GM19328 (cell line): ENCODE data around the gene TRAPPC11.
"Not testable (repeated sequence)": the region's sequence is repeated elsewhere in the genome, so short reads cannot be mapped to it uniquely, and the experiment has no call there.

Experiments used
- ATAC-seq: cut with Tn5 transposase; IDR thresholded peaks from one replicate; pipeline ENCODE4 v1.9.1; 2021; ENCODE audit warnings: mild to moderate bottlenecking, moderate library complexity; ENCODE audit not compliant: unreplicated experiment

The TRAPPC11 gene

DNA sequence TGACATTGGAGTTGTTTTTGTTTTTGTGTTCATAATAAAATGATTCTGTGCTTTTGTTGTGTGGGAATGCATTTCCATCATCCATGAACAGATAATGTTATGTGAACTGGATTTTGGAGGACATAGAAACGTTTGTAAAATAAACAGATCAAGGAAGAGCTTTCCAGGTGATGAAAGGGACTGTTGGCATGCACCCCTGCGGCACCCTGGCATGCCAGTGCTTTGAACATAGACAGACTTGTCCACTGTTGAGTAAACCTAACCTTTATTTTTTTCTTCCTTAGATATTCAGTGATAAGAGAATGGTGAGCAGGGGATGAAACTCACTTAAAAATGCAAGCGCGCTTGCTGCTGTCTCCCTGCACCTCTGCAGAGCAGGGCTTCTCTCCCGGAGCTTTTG, 59.8 kb downstream of the TRAPPC11 start:
- no peak for ATAC-seq

DNA sequence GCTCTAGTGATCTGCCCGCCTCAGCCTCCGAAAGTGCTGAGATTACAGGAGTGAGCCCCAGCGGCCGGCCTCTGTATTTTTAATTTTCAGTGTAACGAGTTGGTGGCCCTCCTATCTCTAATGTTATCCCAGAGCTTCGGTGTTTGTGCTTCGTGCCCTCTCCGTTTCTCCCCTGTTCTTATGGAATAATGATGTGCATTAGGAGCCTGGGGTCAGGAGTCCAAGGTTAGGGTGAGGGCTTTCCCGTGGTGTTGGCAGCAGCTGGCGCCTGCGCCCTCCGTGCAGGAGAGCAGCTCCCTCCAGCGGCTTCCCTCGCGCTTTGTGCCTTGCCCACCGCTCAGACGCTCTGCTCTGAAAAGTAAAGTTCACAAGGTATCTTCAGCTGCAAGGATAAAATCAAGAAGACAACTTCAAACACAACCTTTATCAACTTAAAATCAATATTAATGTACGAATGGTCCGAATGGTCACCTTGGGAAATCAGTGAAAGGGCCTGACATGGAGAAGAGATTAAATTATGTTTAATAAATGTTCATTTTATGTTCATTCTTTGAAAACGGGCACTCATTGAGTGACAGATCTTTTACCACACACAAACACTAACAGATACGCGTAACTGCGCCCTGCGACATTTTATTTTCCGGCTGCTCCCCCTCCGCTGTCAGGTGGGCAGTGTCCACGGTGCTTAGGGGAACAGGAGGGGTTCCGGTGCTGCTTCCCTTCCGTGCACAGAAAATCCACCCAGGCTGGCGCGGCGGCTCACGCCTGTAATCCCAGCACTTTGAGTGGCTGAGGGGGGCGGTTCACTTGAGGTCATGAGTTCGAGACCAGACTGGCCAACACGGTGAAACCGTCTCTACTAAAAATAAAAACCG, 62.4 kb downstream of the TRAPPC11 start:
- ATAC-seq = no peak

DNA sequence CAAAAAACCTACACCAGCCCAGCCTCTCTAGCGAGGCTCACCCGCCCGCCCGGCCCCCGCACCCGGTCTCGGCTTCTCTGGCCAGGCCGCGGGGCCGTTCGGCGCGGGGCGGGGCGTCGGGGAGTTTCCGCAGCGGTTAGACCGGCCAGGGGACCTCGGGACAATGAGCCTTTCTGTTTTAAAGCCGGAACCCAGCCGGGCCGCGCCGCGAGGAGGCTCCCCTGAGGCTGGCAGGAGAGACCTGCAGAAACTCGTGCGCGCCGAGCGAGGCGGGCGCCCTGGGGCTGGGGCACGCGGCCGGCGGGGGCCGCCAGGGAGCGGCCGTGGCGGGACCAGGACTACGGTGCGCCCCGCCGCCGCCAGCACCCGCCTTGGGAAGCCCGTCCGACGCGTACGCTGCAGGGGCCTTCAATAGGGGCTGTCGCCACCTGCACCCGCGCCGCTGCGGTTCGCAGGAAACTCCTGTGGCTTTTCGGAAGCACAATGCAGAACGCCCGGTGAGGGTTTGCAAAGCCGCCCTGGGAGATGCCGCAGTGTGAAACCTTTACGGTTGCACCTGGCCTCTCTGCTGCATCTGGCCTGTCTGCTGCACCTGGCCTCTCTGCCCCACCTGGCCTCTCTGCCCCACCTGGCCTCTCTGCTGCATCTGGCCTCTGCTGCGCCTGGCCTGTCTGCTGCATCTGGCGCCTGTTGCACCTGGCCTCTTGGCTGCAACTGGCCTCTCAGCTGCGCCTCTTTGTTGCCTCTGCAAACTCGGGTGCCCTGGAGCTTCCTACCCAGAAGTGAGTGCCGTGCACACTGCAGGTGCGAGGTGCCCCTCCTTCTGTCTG, 63.9 kb downstream of the TRAPPC11 start:
- ATAC-seq = peak; percentile 69

DNA sequence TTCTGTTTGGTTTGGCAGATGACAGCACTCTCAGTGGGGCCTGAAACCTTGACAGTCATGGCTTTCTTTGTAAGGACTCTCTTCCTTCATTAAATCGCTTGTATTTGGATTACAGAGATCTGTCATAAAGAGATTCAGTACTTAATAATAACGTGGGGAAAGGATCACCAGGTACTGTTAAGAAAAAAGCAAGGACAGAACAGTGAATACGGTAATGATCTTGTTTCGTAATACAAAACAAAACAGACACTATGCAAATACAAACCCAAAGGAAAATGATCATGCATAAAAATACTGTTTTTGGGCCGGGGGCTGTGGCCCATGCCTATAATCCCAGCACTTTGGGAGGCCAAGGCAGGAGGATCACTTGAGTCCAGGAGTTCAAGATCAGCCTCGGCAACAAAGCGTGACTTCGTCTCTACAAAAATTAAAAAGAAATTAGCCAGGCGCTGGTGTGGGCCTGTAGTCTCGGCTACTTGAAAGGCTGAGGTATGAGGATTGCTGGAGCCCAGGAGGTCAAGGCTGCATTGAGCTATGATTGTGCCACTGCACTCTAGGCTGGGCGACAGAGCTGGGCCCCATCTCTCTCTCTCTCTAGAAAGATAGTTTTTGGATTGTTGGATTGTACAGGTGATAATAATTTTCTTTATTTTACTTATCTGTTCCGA, 64.6 kb downstream of the TRAPPC11 start:
- ATAC-seq = no peak

DNA sequence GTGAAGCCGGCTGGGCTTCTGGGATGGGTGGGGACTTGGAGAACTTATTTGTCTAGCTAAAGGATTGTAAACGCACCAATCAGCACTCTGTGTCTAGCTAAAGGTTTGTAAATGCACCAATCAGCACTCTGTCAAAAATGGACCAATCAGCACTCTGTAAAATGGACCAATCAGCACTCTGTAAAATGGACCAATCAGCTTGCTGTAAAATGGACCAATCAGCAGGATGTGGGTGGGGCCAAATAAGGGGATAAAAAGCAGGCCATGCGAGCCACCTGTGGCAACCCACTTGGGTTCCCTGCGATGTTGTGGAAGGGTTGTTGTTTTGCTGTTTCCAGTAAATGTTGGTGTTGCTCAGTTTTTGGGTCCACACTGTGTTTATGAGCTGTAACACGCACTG, 66.5 kb downstream of the TRAPPC11 start:
- not testable (repeated sequence) for ATAC-seq

DNA sequence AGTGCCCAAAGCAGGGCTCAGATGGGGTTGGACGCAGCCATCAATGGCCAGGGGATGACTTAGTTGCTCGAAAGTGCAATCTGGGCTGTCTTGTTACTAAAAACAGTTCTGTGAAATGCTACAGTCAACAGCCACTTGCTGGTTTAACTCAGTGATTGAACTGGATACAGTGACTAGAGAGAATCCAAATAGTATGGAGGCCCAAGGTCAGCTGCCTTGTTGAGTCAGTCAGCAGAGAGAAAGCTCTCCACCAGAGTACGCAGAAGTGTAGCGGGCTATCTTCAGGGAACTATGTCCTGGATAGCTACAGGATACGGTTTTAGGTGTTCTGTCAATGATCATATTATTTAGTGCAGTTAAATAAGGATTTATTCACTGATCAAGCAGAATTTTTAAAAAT, 68.4 kb downstream of the TRAPPC11 start:
- ATAC-seq = no peak

DNA sequence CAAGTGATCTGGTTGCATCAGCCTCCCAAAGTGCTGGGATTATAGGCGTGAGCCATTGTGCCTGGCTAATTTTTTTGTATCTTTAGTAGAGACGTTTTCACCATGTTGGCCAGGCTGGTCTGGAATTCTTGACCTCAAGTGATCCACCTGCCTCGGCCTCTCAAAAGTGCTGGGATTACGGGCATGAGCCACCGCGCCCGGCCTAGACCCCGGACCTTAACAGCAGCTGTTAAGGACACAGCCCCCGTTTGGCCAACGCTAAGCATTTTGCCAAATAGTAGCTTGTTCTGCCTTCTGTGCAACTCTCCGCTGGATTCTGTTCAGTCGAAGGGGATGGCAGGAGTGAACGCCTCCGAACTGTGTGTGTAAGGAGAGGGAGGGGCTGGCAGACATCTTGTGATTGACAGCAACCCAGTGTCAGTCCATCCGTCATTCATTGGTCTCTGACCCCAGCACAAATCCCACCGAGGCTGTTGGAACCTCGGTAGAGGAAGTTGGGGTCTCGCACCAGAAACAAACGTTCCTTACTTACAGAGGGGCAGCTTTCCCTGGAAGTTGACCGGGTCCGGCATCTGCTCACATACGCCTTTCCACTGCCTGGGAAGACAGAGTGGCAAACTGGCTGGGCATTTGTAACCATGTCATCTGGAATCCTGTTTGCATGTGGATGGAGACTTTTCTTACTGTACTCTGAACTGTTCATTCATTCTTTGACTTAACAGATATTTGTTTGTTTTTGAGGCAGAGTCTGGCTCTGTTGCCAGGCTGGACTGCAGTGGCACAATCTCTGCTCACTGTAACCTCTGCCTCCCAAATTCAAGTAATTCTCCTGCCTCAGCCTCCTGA, 69.4 kb downstream of the TRAPPC11 start:
- no peak for ATAC-seq

DNA sequence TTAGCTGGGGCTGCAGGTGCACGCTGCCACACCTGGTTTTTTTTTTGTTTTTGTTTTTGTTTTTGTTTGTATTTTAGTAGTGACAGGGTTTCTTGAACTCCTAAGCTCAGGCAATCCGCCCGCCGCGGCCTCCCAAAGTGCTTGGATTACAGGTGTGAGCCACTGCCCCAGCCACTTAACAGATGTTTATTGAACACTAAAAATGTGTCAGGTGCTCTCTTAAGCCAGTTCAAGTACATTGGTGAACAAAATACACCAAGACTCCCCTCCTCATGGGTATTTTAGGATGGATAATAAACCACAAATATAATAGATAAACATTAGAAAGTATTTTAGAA, 69.9 kb downstream of the TRAPPC11 start:
- ATAC-seq = no peak

DNA sequence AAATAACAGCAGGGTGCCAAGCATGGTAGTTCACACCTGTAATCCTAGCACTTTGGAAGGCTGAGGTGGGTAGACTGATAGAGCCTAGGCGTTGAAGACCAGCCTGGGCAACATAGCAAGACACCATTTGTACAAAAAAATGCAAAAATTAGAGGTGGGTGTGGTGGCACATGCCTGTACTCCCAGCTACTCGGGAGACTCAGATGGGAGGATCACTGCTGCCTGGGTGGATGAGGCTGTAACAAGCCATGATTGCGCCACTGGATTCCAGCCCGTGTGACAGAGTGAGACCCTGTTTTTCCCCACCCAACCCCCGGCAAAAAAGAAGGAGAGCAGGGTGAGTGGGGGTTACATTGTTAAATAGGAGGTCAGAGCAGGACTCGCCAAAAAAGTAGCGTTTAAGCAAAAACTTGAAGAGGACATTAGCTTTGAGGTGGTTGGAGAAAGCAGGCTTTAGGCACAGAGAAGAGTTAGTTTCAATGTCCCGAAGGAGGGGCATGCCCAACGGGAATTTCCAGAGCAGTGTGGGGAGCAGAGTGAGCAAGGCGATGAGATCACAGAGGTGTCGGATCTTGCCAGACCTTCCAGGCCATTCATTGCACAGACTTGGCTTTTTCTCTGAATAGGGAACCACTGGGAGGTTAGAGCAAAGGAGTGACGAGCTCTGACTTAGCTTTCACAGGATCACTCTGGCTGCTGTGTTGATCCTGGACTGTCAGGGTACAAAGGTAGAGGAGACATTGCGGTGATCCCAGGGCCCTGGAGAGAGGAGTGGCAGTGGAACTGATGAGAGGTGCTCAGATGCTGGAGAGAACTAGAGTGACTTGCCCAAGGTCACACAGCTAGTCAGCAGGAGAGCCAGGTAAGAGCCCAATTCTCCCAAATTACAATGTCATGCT, 70.6 kb downstream of the TRAPPC11 start:
- no peak for ATAC-seq

DNA sequence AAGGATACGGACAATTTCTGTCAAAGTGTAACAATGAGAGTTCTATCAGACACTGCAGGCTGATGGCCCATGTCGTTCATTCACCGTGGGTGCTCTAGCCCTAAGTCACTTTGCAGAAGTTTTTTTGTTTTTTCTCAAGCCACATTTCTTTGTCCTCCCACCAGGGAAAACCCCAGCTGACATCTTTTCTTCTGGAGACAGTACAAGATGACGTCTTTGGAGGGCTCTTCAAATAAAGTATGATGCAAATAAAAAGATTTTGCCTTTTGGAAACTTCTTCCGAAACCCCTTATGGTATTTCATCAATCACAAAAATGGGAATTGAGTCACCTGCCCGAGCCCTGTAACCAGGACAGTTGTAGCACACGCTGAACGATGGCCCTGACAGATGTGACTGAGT, 73.2 kb downstream of the TRAPPC11 start:
- no peak for ATAC-seq

DNA sequence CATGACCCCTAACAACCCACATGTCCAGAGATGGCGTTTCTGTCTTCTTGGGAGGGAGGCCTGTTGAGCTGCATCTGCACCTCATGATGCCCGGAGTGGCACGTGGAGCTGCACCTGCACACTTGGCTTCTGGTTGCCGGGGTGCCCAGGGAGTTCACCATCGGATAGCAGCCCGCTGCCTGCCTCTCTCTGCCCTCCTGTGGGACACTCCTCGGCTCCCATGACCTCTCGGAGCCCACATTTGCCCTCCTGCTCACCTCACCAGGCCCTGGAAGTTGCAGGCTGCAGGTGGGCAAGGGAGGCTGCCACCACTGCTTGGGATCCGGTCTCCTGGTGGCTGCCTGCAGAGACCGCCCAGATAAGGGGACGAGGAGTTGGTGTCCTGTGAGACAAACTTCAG, 74.1 kb downstream of the TRAPPC11 start:
- ATAC-seq = no peak

DNA sequence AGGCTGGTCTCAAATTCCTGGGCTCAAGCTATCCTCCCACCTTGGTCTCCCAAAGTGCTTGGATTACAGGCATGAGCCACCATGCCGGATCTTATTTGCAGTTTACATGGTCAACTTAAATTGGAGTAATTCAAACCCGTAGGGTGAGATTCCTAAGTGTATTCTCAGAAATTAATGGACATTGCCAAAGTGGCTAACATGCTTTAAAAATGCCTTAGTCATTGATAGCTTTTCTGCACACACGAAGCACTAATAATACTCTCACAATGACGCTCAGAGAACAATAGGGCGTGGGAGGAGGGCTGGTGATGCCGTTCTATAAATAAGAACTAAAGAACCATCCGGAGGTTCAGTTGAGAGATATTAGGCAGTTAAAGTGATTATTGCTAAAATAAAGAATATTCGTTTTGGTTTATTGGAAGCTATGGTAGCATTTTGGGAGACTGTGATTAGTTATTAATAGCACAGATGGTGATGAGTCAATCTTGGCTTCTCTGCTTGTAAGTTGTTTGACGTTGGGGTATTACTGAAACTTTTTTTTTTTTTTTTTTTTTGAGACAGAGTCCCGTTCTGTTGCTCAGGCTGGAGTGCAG, 79.1 kb downstream of the TRAPPC11 start:
- ATAC-seq = peak; percentile 70

DNA sequence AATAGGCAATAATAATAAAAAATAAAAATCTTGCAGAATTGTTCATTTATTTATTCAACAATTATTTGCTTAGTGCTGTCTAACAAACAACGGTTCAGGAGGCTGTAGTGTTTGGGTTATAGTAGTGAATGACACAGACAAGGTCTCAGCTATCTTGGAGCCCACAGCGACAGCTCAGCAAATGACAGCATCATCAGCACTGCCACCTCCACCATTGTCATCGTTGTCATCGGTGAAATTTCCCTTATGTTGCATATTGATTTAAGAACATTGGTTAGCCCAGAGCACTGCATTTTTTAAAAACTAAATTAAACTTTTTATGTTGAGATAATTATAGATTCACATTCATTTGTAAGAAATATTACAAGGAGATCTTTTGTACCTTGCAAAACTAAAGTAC, 79.9 kb downstream of the TRAPPC11 start:
- ATAC-seq = no peak

DNA sequence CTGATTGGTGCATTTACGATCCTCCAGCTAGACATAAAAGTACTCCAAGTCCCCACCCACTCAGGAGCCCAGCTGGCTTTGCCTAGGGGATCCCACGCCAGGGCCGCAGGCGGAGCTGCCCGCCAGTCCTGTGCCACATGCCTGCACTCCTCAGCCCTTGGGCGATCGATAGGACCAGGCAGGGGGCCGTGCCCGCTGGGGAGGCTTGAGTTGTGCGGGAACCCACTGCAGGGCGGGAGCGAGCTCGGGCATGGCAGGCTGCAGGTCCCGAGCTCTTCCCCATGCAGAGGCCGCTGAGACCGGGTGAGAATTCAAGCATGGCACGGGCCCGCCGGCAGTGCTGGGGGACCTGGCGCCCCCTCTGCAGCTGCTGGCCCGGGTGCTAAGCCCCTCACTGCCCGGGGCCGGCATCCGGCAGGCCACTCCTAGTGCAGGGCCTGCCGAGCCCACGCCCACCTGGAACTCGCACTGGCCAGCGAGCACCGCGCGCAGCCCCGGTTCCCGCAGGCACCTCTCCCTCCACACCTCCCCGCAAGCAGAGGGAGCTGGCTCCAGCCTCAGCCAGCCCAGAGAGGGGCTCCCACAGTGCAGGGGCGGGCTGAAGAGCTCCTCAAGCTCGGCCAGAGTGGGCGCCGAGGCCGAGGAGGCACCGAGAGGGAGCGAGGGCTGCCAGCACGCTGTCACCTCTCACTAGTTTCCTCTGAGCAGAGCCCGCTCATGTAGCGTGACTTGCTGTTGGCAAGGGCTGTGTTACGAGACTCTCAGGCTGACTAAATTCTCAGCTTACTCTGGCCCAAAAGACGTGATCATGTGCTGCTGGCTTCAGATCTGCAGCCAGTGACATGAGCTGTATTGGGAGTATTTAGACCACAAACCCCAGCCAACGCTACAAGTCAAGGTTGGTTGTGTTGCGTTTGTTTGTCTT, 87.5 kb downstream of the TRAPPC11 start:
- ATAC-seq = no peak

DNA sequence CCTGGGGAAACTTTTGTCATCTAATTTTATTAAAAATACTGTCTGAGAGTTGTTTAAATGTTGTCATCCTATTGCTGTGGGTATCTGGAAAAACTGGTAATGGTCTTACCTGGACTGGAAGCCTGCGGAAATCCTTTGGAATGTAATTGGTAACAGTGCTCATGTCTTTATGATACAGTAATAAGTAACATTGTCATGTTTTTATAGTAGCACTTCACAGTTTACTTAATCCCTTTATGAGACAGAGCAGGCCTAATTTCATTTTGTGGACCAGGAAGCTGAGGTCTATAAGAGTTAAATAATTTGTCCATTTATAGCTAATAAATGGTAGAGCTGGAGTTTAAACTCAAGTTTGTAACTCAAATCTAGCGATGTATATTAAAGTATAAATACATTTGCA, 88.3 kb downstream of the TRAPPC11 start:
- ATAC-seq = no peak

DNA sequence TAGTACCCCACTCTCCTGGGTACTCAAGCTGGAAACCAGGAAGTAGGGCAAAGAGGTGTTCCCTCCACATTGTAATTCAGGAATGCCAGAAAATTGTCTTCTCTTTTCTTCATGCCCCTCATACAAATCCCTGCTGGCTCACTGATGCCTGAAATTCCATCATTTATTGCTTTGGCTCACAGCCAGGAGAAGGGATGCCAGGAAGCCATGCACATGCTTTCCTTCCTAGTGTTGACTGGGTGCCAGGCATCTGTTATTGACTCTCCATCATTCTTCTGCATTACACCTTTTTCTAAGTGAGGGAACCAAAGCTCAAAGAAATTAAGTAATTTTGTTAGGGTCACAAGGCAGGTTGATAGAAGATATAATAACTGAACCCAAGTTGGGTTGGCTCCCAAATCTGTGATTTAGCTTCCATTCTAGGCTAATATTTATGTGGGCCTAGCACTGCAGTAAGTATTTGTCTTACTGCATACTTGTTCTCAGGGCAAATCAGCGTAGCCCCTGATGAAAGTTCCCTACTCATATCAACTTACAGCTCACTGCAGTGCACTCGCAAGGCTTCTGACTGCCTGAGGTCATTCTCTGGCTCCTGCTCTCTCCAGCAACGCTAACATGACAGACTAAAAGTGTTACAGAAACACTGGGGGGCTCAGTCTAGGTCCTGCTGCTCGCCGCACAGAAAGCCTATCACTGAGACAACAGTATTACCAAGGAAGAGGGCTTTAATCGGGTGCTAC, 89.0 kb downstream of the TRAPPC11 start:
- ATAC-seq = no peak

DNA sequence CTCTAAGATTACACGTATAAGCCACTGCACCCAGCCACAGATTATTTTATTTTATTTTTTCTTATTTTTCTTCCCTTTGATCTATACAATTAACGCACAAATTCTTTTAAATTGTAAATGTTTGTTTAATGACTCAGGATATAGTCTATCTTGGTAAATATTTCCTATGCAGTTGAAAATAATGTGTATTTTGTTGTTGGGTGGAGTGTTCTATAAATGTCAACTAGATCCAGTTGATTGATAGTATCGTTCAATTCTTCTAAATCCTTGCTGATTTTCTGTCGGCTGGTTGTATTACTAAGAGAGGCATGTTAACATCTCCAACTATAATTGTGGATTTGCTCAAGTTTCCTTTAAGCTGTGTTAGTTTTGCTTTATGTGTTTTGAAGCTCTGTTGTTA, 92.0 kb downstream of the TRAPPC11 start:
- ATAC-seq = no peak

DNA sequence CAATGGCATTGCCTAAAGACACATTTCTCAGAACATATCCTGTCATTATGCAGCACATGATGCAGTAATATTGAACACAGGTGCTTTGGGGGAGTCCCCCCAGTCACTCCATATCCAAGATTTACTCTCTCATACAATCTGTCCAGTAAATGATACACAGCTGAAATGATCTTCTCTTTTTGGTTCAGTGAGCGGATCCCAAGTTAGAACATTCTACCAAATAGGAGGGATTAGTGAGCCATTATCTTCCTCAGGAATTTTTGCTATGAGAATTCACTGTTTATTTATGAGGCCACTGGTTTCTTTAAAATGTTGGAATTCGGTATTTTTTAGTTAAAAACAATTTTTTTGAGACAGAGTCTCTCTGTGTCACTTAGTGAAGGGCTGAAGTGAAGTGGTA, 96.5 kb downstream of the TRAPPC11 start:
- no peak for ATAC-seq
